H1 (cell line): ENCODE measurements around the gene TMC4.
"Not testable (repeated sequence)": the region's sequence is repeated elsewhere in the genome, so short reads cannot be mapped to it uniquely, and the experiment has no call there.

Experiments used
- CTCF ChIP-seq, 3 experiments: IDR thresholded peaks; 1 replicate in 2 of 3; 2 replicates in 1 of 3; pipeline versions ENCODE4 v1.5.1 to v1.6.1; 2011; ENCODE audit warnings: low read length in 3 of 3, mild to moderate bottlenecking in 3 of 3, inconsistent platforms in 2 of 3, low read depth in 1 of 3, moderate library complexity in 1 of 3; ENCODE audit not compliant: insufficient read depth in 1 of 3; ENCODE audit errors: control extremely low read depth in 1 of 3
- EGR1 ChIP-seq: IDR thresholded peaks from 2 replicates; pipeline ENCODE4 v1.6.1; 2011; ENCODE audit warnings: low read depth, low read length, borderline replicate concordance
- EZH2 ChIP-seq: fragments of 200-600 bp; sonication (generic); IDR thresholded peaks from 2 replicates; pipeline ENCODE4 v1.7.1; 2012; ENCODE audit warnings: low read depth, mild to moderate bottlenecking, moderate library complexity, low read length, inconsistent platforms; ENCODE audit not compliant: severe bottlenecking
- FOSL1 ChIP-seq: IDR thresholded peaks from 2 replicates; pipeline ENCODE4 v1.6.1; 2011; ENCODE audit warnings: mild to moderate bottlenecking, low read depth, low read length, moderate library complexity; ENCODE audit not compliant: insufficient read depth
- JUN ChIP-seq: IDR thresholded peaks from 2 replicates; pipeline ENCODE4 v1.6.1; 2011; ENCODE audit warnings: low read depth, mild to moderate bottlenecking, improper control_type of control experiment, low read length
- KDM5A ChIP-seq: fragments of 200-600 bp; IDR thresholded peaks from 2 replicates; pipeline ENCODE4 v1.7.1; 2012; ENCODE audit warnings: mild to moderate bottlenecking, low read length, inconsistent platforms, mixed read lengths
- PHF8 ChIP-seq: fragments of 200-600 bp; sonication (generic); conservative IDR thresholded peaks from 2 replicates; pipeline ENCODE4 v1.7.1; 2012; ENCODE audit warnings: low read depth, mild to moderate bottlenecking, inconsistent platforms, low read length, moderate library complexity
- POLR2AphosphoS5 ChIP-seq: IDR thresholded peaks from 2 replicates; pipeline ENCODE4 v1.6.1; 2011; ENCODE audit warnings: low read depth, low read length
- RBBP5 ChIP-seq: IDR thresholded peaks from 2 replicates; pipeline ENCODE4 v1.7.1; 2012; ENCODE audit warnings: low read depth, mild to moderate bottlenecking, inconsistent platforms, low read length, moderate library complexity, borderline replicate concordance
- RXRA ChIP-seq: IDR thresholded peaks from 2 replicates; pipeline ENCODE4 v1.6.1; 2011; ENCODE audit warnings: low read depth, mild to moderate bottlenecking, low read length, moderate library complexity; ENCODE audit not compliant: insufficient read depth
- SIN3A ChIP-seq, 2 experiments: IDR thresholded peaks in 1 of 2; conservative IDR thresholded peaks in 1 of 2; 2 replicates each; pipeline ENCODE4 v1.6.1; 2011 to 2012; ENCODE audit warnings: low read length in 2 of 2, improper control_type of control experiment in 1 of 2, low read depth in 1 of 2, mild to moderate bottlenecking in 1 of 2
- TF ChIP-seq, protein P1 (sequence below): IDR thresholded peaks from 2 replicates; pipeline ENCODE4 v1.6.1; 2012; ENCODE audit warnings: inconsistent platforms

DNA sequence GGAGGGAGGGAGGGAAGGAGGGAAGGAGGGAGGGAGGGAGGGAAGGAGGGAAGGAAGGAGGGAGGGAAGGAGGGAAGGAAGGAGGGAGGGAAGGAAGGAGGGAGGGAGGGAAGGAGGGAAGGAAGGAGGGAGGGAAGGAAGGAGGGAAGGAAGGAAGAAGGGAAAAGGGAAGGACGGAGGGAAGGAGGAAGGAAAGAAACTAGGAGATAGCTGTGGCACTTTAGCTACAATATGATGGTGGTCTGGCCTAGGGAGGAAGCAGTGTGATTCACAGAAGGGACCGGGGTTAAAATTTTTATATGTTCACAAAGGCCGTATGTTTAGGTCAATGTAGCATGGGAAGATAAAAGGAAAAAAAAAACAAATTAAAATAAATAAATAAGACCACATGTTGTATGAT, 8.9 kb upstream of the TMC4 start:
- not testable (repeated sequence) for TF ChIP-seq FOSL1; SIN3A (conservative IDR thresholded peaks at IDR 0.05 in 1 of 2, IDR thresholded peaks at IDR 0.05 in 1 of 2; ENCODE audit: low read depth in 1 of 2, low read length in 2 of 2); PHF8; CTCF (IDR thresholded peaks at IDR 0.05; ENCODE audit: control extremely low read depth in 1 of 3, insufficient read depth in 1 of 3, low read depth in 1 of 3, low read length in 3 of 3); POLR2AphosphoS5; RBBP5; JUN; EZH2; KDM5A; EGR1; RXRA
- TF ChIP-seq, protein P1, sequence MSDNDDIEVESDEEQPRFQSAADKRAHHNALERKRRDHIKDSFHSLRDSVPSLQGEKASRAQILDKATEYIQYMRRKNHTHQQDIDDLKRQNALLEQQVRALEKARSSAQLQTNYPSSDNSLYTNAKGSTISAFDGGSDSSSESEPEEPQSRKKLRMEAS: not testable (repeated sequence)
